H1 (cell line): ENCODE data around the gene CLDN14. TPM values are rescaled to one million over a fixed set of nuclear protein-coding genes. Genes with fewer than 3 reads are reported as not detected.

ENCODE experiments used
- BACH1 ChIP-seq: IDR thresholded peaks from 2 replicates; pipeline ENCODE4 v1.6.1; 2012; ENCODE audit warnings: low read length, improper control_type of control experiment
- RAD21 ChIP-seq, 2 experiments: IDR thresholded peaks in 1 of 2; conservative IDR thresholded peaks in 1 of 2; 2 replicates each; pipeline ENCODE4 v1.6.1; 2011; ENCODE audit warnings: low read depth in 2 of 2, low read length in 2 of 2, improper control_type of control experiment in 1 of 2, inconsistent platforms in 1 of 2, mild to moderate bottlenecking in 1 of 2, moderate library complexity in 1 of 2
- polyA plus RNA-seq, 7 experiments: library from polyadenylated mRNA; depleted of rRNA in 3 of 7; stranded (reverse) in 5 of 7; unstranded in 2 of 7; fragments of >200 nt in 5 of 7; fragments of 200-250 nt in 2 of 7; gene quantifications; 1 replicate in 5 of 7; 2 replicates in 1 of 7; 4 replicates in 1 of 7; pipeline versions ENCODE4 v1.2.1 to v1.2.3, GENCODE V29; 2011 to 2013; ENCODE audit warnings: missing spikeins in 2 of 7, mixed read lengths in 2 of 7
- total RNA-seq: library from RNA; stranded (reverse); fragmentation: NEBNext Ultra II Directional; extraction: Animal tissue kit (Norgen Biotek cat#: 25700); gene quantifications from 2 replicates; pipeline ENCODE4 v1.2.1, GENCODE V29; 2021
- TF ChIP-seq, protein P1 (sequence below): IDR thresholded peaks from 2 replicates; pipeline ENCODE4 v1.6.1; 2011; ENCODE audit warnings: low read depth, mild to moderate bottlenecking, low read length; ENCODE audit not compliant: insufficient read depth

The CLDN14 gene
- total and polyA plus RNA-seq, 2 of the 8 experiments (the other 6 are each of a cell fraction or from before 2014, with no cell fraction given) = 0.08 TPM; not detected in 1

GRCh38 chr21:36434144-36434543 is 45.8 kb downstream of the CLDN14 start (continued):
- TF ChIP-seq, protein P1, sequence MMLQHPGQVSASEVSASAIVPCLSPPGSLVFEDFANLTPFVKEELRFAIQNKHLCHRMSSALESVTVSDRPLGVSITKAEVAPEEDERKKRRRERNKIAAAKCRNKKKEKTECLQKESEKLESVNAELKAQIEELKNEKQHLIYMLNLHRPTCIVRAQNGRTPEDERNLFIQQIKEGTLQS = no peak
- TF ChIP-seq RAD21 (IDR thresholded peaks at IDR 0.05 in 1 of 2, conservative IDR thresholded peaks at IDR 0.05 in 1 of 2; ENCODE audit: low read depth in 2 of 2, low read length in 2 of 2) (no peak), BACH1 (no peak)
